ENCODE measurements around the gene CCNG2.

GRCh38 chr4:77194366-77194765 is 37.4 kb downstream of the CCNG2 start:
- no peak for TF ChIP-seq NCOA5 (CRISPR knock-in tag; IDR thresholded peaks at IDR 0.05)
- no peak for TF ChIP-seq SPEN (CRISPR knock-in tag; IDR thresholded peaks at IDR 0.05; ENCODE audit: low read depth)
- TF ChIP-seq TBL1XR1 (IDR thresholded peaks at IDR 0.05; ENCODE audit: borderline replicate concordance, low read length, partially characterized antibody): no peak
- no peak for TF ChIP-seq HDAC6 (IDR thresholded peaks at IDR 0.05; ENCODE audit: low read depth, low read length)
- TF ChIP-seq ZHX2 (IDR thresholded peaks at IDR 0.05; ENCODE audit: low read depth): no peak
- TF ChIP-seq ZHX2 (CRISPR knock-in tag; IDR thresholded peaks at IDR 0.05; ENCODE audit: borderline replicate concordance): no peak
- no peak for TF ChIP-seq CTCF (CRISPR knock-in tag; IDR thresholded peaks at IDR 0.05)
- TF ChIP-seq ZNF234 (CRISPR knock-in tag; conservative IDR thresholded peaks at IDR 0.05): no peak
- no peak for TF ChIP-seq ZNF616 (CRISPR knock-in tag; IDR thresholded peaks at IDR 0.05; ENCODE audit: low read depth)
- no peak for TF ChIP-seq RFX1 (IDR thresholded peaks at IDR 0.05)
- no peak for TF ChIP-seq SUZ12 (IDR thresholded peaks at IDR 0.05; ENCODE audit: low read depth, low read length)

All from HepG2 (cell line).